GM12801 (cell line): Measurements from ENCODE around the gene FOXF1.

Source experiments
- TF ChIP-seq, protein P1 (sequence below): IDR thresholded peaks from one replicate; pipeline ENCODE4 v1.5.1; 2011; ENCODE audit warnings: control low read depth; ENCODE audit not compliant: insufficient read length; ENCODE audit errors: extremely low read depth

FOXF1 gene

DNA sequence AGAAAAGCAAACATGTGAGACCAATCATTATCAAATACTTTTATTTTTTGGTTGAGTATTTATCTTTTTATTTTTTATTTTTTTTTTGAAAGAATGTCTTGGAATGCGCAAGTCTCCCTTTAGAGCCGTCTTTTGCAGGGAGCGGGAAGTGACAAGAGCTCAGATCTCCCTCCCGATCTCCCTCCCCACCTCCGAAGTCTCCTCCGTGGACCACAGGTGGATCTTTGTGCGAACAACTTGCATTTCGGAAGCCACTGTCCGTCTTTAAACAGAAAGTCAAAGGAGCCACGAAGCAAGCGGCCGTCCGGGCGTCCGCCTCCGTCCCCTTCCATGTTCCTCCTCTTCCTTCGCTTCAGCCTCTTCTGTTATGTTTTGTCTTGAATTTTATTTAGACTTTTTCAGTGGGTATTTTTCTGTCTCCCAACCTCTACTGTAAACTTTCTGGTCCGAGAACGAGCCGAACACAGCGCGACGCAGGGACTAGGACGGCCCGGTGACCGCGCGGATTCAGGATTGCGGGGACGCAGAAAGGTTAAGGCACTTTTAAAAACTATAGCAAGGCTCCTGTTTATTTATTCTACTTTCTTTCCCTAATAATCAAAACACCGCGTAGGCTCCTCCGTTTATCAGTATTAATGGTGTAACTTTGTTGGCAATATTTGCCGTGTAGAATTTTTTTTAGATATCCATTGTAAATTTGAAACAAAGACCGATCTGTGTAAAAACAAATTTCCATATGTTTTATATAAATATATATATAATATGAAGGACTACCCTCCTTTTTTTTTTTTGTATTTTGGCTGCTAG lies 3.3 kb downstream of the FOXF1 start:
- TF ChIP-seq, protein P1, sequence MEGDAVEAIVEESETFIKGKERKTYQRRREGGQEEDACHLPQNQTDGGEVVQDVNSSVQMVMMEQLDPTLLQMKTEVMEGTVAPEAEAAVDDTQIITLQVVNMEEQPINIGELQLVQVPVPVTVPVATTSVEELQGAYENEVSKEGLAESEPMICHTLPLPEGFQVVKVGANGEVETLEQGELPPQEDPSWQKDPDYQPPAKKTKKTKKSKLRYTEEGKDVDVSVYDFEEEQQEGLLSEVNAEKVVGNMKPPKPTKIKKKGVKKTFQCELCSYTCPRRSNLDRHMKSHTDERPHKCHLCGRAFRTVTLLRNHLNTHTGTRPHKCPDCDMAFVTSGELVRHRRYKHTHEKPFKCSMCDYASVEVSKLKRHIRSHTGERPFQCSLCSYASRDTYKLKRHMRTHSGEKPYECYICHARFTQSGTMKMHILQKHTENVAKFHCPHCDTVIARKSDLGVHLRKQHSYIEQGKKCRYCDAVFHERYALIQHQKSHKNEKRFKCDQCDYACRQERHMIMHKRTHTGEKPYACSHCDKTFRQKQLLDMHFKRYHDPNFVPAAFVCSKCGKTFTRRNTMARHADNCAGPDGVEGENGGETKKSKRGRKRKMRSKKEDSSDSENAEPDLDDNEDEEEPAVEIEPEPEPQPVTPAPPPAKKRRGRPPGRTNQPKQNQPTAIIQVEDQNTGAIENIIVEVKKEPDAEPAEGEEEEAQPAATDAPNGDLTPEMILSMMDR, result no peak

GRCh38 chr16:86514481-86515376 lies 4.4 kb downstream of the FOXF1 start:
- TF ChIP-seq, protein P1, result no peak

GRCh38 chr16:86515413-86515776 lies 5.1 kb downstream of the FOXF1 start:
- TF ChIP-seq, protein P1, result no peak

DNA sequence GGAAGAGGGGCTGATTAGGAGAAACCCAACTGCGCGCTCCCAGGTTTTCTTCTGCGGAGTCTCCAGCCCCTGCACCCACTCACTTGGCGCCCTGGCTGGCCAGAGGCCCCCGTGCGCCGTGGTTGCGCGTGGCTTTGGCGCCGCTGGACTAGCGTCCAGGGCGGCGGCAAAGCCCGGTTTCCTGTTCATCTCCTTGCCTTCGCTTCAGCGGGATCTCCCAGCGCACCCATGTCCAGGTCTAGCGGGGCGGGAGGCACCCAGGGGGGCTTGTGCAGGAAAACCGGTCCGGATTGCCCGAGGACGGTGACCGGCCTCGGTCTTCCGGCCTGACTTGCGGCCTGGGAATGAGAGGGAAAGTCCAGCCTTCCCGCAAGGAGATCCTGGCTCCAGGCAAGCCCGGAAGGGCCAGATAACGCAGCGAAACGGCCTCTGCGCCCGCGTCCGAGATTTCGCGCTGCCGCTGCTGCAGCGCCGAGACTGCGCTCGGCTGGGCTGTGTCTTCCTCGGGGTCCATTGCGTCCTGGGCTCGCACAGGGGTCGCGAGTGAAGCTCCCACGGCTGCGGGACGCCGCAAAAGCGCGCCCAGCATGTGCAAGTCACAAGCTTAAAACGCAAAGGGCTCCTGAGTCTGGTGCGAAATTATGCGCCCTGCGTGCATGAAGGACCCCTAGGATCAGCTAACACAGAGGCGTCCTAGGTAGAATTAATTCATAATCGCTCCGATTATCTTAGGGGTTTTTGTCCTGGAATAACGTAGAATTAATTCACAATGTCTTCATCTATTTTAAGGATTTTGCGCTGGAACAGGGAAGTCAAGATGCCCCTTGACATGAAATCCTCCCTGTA lies 5.7 kb downstream of the FOXF1 start:
- TF ChIP-seq, protein P1, result no peak

DNA sequence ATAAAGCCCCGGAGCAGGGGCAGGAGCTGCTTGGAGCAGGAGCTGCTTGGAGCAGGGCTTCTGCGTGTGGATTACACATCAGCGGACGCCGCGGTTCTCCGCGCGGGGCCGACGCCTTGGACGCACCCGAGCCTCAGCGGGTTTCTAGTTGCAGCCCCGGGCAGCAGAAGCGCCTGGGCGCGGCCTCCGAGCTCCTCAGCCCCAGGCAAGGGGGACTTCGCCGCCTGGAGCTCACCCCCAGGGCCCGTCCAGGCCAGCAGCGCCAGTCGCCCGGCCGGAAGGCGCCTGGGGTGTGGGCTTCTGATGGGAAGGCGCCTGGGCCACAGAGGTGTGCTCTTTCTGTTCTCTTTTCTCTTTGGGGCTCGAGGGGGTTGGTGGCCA lies 6.3 kb downstream of the FOXF1 start:
- TF ChIP-seq, protein P1, result no peak

GRCh38 chr16:86517033-86517432 lies 6.7 kb downstream of the FOXF1 start:
- TF ChIP-seq, protein P1, result no peak

DNA sequence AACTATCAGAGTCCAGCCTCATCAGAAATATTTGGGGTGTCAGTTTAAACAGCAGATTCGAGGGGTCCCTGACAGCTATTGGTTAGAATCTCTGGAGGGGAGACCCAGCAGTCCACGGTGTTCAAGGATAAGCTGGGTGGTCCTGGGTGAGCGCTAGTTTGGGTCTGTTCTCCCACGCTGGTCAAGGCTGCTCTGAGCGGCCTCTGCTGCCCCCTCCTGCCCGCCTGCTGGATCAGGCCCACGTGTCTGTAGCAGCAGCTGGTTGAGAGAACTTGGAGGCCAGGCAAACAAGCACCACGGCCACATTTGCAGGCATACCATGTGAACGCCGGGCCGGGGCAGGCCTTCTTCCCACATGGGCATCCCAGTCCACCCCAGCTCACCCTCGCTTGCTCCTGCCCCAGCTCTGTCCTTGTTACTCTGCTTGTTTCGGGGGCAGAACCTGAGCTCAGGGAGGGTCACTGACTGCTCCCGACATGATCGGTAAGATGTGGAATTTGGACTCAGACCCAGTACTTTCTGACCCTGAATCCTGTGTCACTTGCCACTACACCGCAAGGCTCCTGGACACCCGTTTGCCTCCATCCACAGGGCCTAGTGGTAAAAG lies 7.4 kb downstream of the FOXF1 start:
- TF ChIP-seq, protein P1, result no peak
